HG03139 (cell line): Measurements from ENCODE around the gene PDE4D.
"Not testable (repeated sequence)": the region's sequence is repeated elsewhere in the genome, so short reads cannot be mapped to it uniquely, and the experiment has no call there.

Experiments used
- ATAC-seq: cut with Tn5 transposase; IDR thresholded peaks from one replicate; pipeline ENCODE4 v1.9.1; 2021; ENCODE audit not compliant: unreplicated experiment

The PDE4D gene

GRCh38 chr5:59390074-59390659 is 503.4 kb downstream of the PDE4D start:
- no peak for ATAC-seq

GRCh38 chr5:59387127-59387526 is 506.4 kb downstream of the PDE4D start:
- ATAC-seq: no peak

GRCh38 chr5:59385700-59386099 is 507.8 kb downstream of the PDE4D start:
- no peak for ATAC-seq

- peak; percentile 99 for ATAC-seq
Observed at GRCh38 chr5:59380350-59380951, 513.1 kb downstream of the PDE4D start.

GRCh38 chr5:59374036-59374435 is 519.5 kb downstream of the PDE4D start:
- not testable (repeated sequence) for ATAC-seq

GRCh38 chr5:59371525-59372127 is 521.9 kb downstream of the PDE4D start:
- ATAC-seq: peak; percentile 65

GRCh38 chr5:59368951-59369350 is 524.6 kb downstream of the PDE4D start:
- ATAC-seq: no peak

- ATAC-seq: no peak
Observed at GRCh38 chr5:59367791-59368394, 525.6 kb downstream of the PDE4D start.

GRCh38 chr5:59366784-59367183 is 526.7 kb downstream of the PDE4D start:
- ATAC-seq: no peak

GRCh38 chr5:59362438-59362837 is 531.1 kb downstream of the PDE4D start:
- no peak for ATAC-seq

GRCh38 chr5:59361454-59361853 is 532.1 kb downstream of the PDE4D start:
- no peak for ATAC-seq

GRCh38 chr5:59360130-59360555 is 533.4 kb downstream of the PDE4D start:
- no peak for ATAC-seq

- no peak for ATAC-seq
Observed at GRCh38 chr5:59358005-59358861, 535.3 kb downstream of the PDE4D start.

GRCh38 chr5:59357381-59357977 is 536.0 kb downstream of the PDE4D start:
- no peak for ATAC-seq

GRCh38 chr5:59356813-59357380 is 536.6 kb downstream of the PDE4D start:
- no peak for ATAC-seq

- ATAC-seq: no peak
Observed at GRCh38 chr5:59354811-59355210, 538.7 kb downstream of the PDE4D start.

- ATAC-seq: no peak
Observed at GRCh38 chr5:59354274-59354673, 539.3 kb downstream of the PDE4D start.

GRCh38 chr5:59351076-59351794 is 542.3 kb downstream of the PDE4D start:
- ATAC-seq: no peak

- no peak for ATAC-seq
Observed at GRCh38 chr5:59348189-59348588, 545.3 kb downstream of the PDE4D start.

- ATAC-seq: no peak
Observed at GRCh38 chr5:59346982-59347381, 546.5 kb downstream of the PDE4D start.
